Endothelial cell of umbilical vein (primary cell): ENCODE data around the gene BMERB1. TPM values are rescaled to one million over a fixed set of nuclear protein-coding genes. Genes with fewer than 3 reads are reported as not detected.

ENCODE experiments used
- BruUV-seq: library from RNA; stranded (reverse); fragments of 400-500 nt; replicated peaks from 2 replicates; lab custom pipeline; 2021; lab: Mats Ljungman, UMichigan
- CTCF ChIA-PET: fragments of 300-600, 350-600 bp; sonication (Branson Sonifier 250); formaldehyde crosslinking; loops from one replicate; lab custom pipeline; 2021; ENCODE audit warnings: antibody characterized with exemption, inconsistent platforms; lab: Charles Lee
- POLR2A ChIA-PET: fragments of 300-600, 350-600 bp; sonication (Branson Sonifier 250); formaldehyde crosslinking; loops from one replicate; lab custom pipeline; 2021; ENCODE audit warnings: antibody characterized with exemption, inconsistent platforms; lab: Charles Lee
- DNase-seq: peaks from one replicate; pipeline ENCODE4 v3.0.0-alpha.2; 2011; ENCODE audit warnings: low read depth, low spot score
- FAIRE-seq: peaks from 2 replicates; lab custom pipeline; 2011; peaks lifted over from hg19 to GRCh38; lab: Jason Lieb, UNC
- H2AFZ ChIP-seq: 2 replicates; pipeline ENCODE4 v1.6.0; 2012; ENCODE audit warnings: low read depth, low read length, control low read depth, inconsistent platforms
- H3K27ac ChIP-seq: 2 replicates; pipeline ENCODE4 v1.5.1; 2011; ENCODE audit warnings: low read depth, mild to moderate bottlenecking, control low read depth, low read length, moderate library complexity; ENCODE audit not compliant: insufficient read depth
- H3K27me3 ChIP-seq, 2 experiments: 2 replicates each; pipeline versions ENCODE4 v1.6.0 to v1.6.1; 2011; ENCODE audit warnings: low read length in 2 of 2, mixed read lengths in 1 of 2; ENCODE audit not compliant: control insufficient read depth in 2 of 2, insufficient read depth in 2 of 2
- H3K36me3 ChIP-seq, 2 experiments: 2 replicates in 1 of 2; 3 replicates in 1 of 2; pipeline ENCODE4 v1.5.1; 2011; ENCODE audit warnings: low read length in 2 of 2, mild to moderate bottlenecking in 1 of 2, moderate library complexity in 1 of 2; ENCODE audit not compliant: control insufficient read depth in 2 of 2, insufficient read depth in 2 of 2; ENCODE audit errors: extremely low read depth in 1 of 2
- H3K4me1 ChIP-seq: 3 replicates; pipeline ENCODE4 v1.5.1; 2011; ENCODE audit warnings: mild to moderate bottlenecking, low read length; ENCODE audit not compliant: control insufficient read depth, insufficient read depth; ENCODE audit errors: extremely low read depth
- H3K4me2 ChIP-seq: 2 replicates; pipeline ENCODE4 v1.6.1; 2011; ENCODE audit warnings: low read length, control low read depth, mixed read lengths; ENCODE audit not compliant: insufficient read depth
- H3K4me3 ChIP-seq, 3 experiments: fragments of 200-600 bp in 1 of 3; sonication (generic), shearing (Covaris generic) in 1 of 3; replicated peaks in 1 of 3; 2 replicates each; pipeline ENCODE4 v1.5.1; 2011 to 2016; ENCODE audit warnings: control low read depth in 3 of 3, low read length in 3 of 3, mild to moderate bottlenecking in 2 of 3, inconsistent platforms in 1 of 3, low read depth in 1 of 3, moderate library complexity in 1 of 3; ENCODE audit not compliant: insufficient read depth in 1 of 3
- H3K79me2 ChIP-seq: 2 replicates; pipeline ENCODE4 v1.6.0; 2012; ENCODE audit warnings: low read length, inconsistent platforms; ENCODE audit not compliant: control insufficient read depth, insufficient read depth
- H3K9ac ChIP-seq: replicated peaks from 2 replicates; pipeline ENCODE3; 2011; ENCODE audit warnings: low read length, control low read depth; ENCODE audit not compliant: insufficient read depth; ENCODE audit errors: extremely low read depth
- H3K9me1 ChIP-seq: replicated peaks from 3 replicates; pipeline ENCODE4 v1.6.0; 2011; ENCODE audit warnings: mild to moderate bottlenecking, low read length; ENCODE audit not compliant: control insufficient read depth, insufficient read depth; ENCODE audit errors: extremely low read depth
- H3K9me3 ChIP-seq: replicated peaks from 2 replicates; pipeline ENCODE4 v1.5.1; 2012; ENCODE audit warnings: low read length, inconsistent platforms; ENCODE audit not compliant: control insufficient read depth, insufficient read depth
- H4K20me1 ChIP-seq: replicated peaks from 2 replicates; pipeline ENCODE3; 2011; ENCODE audit warnings: mild to moderate bottlenecking, low read length; ENCODE audit not compliant: control insufficient read depth, insufficient read depth; ENCODE audit errors: extremely low read depth
- EZH2 ChIP-seq: IDR thresholded peaks from 2 replicates; pipeline ENCODE4 v1.6.1; 2012; ENCODE audit warnings: borderline replicate concordance, low read depth, mild to moderate bottlenecking, moderate library complexity, low read length, inconsistent platforms; ENCODE audit not compliant: severe bottlenecking
- FOS ChIP-seq: IDR thresholded peaks from 2 replicates; pipeline ENCODE4 v1.6.1; 2011; ENCODE audit warnings: mild to moderate bottlenecking, low read length, moderate library complexity, borderline replicate concordance; ENCODE audit not compliant: insufficient read depth
- GATA2 ChIP-seq: IDR thresholded peaks from 2 replicates; pipeline ENCODE4 v1.7.0; 2011; ENCODE audit warnings: low read depth, mild to moderate bottlenecking, moderate library complexity, mixed read lengths, low read length; ENCODE audit not compliant: insufficient read length, insufficient read depth
- JUN ChIP-seq: IDR thresholded peaks from 2 replicates; pipeline ENCODE4 v1.6.1; 2011; ENCODE audit warnings: borderline replicate concordance, low read depth; ENCODE audit not compliant: insufficient read length, insufficient read depth
- MYC ChIP-seq: IDR thresholded peaks from one replicate; pipeline ENCODE4 v1.6.1; 2011; ENCODE audit warnings: mild to moderate bottlenecking, low read depth, low read length
- POLR2A ChIP-seq: IDR thresholded peaks from 2 replicates; pipeline ENCODE4 v1.6.1; 2012; ENCODE audit warnings: low read depth, mild to moderate bottlenecking, control low read depth, low read length
- POLR2AphosphoS5 ChIP-seq: IDR thresholded peaks from 2 replicates; pipeline ENCODE4 v1.6.1; 2012; ENCODE audit warnings: low read depth, mild to moderate bottlenecking, control low read depth, low read length, moderate library complexity; ENCODE audit not compliant: insufficient read depth
- dilution Hi-C: fragments of 300-500 bp; cut with MboI; formaldehyde crosslinking; loops from one replicate; pipeline ENCODE4 v1.15.0; 2019; ENCODE audit warnings: low sequenced_read_pairs; ENCODE audit not compliant: extremely low pct_ligation_motif_present
- intact Hi-C: fragments of 100-400 bp; cut with micrococcal nuclease; formaldehyde crosslinking; loops from one replicate; pipeline ENCODE4 v1.10.0; 2022
- polyA plus RNA-seq, 4 experiments: library from polyadenylated mRNA; depleted of rRNA in 3 of 4; stranded (reverse) in 3 of 4; unstranded in 1 of 4; fragments of >200 nt; gene quantifications; 2 replicates each; pipeline versions ENCODE4 v1.2.1 to v1.2.3, GENCODE V29; 2011 to 2012; ENCODE audit warnings: missing spikeins in 1 of 4
- total RNA-seq: library from RNA; stranded (reverse); gene quantifications from 2 replicates; pipeline ENCODE4 v1.2.3, GENCODE V29; 2021
- TF ChIP-seq, protein P1 (sequence below): IDR thresholded peaks from 2 replicates; pipeline ENCODE4 v1.6.1; 2011; ENCODE audit not compliant: insufficient read depth, insufficient read length
- TF ChIP-seq, protein P2 (sequence below), 2 donors: IDR thresholded peaks; 1 replicate in 1 of 2; 2 replicates in 1 of 2; pipeline ENCODE4 v1.5.1; 2011; ENCODE audit warnings: low read length in 2 of 2, mild to moderate bottlenecking in 2 of 2, moderate library complexity in 2 of 2, control low read depth in 1 of 2, inconsistent platforms in 1 of 2, low read depth in 1 of 2; ENCODE audit not compliant: insufficient read depth in 1 of 2; ENCODE audit errors: extremely low read depth in 1 of 2

Gene BMERB1
- total and polyA plus RNA-seq, 2 donors (not counting 3 experiments of a cell fraction or from before 2014, with no cell fraction given), result 14.1 to 17.4 TPM

DNA sequence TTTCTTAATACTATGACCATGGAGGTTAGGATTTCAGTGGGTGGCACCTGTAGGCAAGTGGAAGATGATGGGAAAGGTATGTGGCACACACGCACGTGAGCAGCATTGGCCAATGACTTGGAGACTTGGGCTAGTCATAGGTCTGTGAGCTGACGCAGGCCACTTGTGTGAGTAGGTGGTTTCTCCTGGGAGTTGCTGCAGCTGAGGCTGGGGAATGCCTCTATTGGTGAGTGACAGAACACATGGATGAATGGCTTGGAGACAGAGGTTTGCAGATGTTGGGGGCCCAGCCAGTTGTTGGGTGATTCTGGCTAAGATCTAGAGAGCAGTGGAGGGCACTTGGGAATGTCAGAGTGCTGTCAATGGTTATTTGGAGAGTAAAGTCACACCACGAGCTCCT lies 144.4 kb downstream of the BMERB1 start:
- ChIA-PET CTCF (interaction anchor here (0.7 kb wide), 1 partner anchor 28 kb away, joined by 3 read pairs; no protein-coding TSS in a partner anchor), POLR2A (no interaction called here)
- Histone ChIP-seq H3K27me3 (no peaks in the 10 kb centered on the region), H3K9me3 (no peaks in the 10 kb centered on the region), H4K20me1 (no peaks in the 10 kb centered on the region), H3K9me1 (no peaks in the 10 kb centered on the region), H2AFZ (no peak overlapping the region), H3K4me1 (peaks cover 15% of the 10 kb centered on the region), H3K9ac (no peak overlapping the region), H3K27ac (no peak overlapping the region), H3K4me3 (no peak overlapping the region), H3K4me2 (no peak overlapping the region), H3K79me2 (no peaks in the 10 kb centered on the region), H3K36me3 (no peaks in the 10 kb centered on the region)
- DNase-seq, result no peak
- TF ChIP-seq GATA2 (no peak), EZH2 (no peak), FOS (no peak), JUN (no peak), MYC (no peak), POLR2AphosphoS5 (no peak), POLR2A (no peak)
- TF ChIP-seq, protein P1, sequence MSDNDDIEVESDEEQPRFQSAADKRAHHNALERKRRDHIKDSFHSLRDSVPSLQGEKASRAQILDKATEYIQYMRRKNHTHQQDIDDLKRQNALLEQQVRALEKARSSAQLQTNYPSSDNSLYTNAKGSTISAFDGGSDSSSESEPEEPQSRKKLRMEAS, result no peak
- TF ChIP-seq, protein P2, sequence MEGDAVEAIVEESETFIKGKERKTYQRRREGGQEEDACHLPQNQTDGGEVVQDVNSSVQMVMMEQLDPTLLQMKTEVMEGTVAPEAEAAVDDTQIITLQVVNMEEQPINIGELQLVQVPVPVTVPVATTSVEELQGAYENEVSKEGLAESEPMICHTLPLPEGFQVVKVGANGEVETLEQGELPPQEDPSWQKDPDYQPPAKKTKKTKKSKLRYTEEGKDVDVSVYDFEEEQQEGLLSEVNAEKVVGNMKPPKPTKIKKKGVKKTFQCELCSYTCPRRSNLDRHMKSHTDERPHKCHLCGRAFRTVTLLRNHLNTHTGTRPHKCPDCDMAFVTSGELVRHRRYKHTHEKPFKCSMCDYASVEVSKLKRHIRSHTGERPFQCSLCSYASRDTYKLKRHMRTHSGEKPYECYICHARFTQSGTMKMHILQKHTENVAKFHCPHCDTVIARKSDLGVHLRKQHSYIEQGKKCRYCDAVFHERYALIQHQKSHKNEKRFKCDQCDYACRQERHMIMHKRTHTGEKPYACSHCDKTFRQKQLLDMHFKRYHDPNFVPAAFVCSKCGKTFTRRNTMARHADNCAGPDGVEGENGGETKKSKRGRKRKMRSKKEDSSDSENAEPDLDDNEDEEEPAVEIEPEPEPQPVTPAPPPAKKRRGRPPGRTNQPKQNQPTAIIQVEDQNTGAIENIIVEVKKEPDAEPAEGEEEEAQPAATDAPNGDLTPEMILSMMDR (IDR thresholded peaks at IDR 0.05; ENCODE audit: extremely low read depth in 1 of 2, insufficient read depth in 1 of 2, low read depth in 1 of 2, low read length in 2 of 2), result no peak
- FAIRE-seq, result no peak
- BruUV-seq, result no TSS peak
- dilution Hi-C loops, result no loop called here
- intact Hi-C loops, result no loop called here
